PFSK-1 (cell line): ENCODE measurements around the gene CASP9.

Experiments
- POLR2AphosphoS5 ChIP-seq: IDR thresholded peaks from 2 replicates; pipeline ENCODE4 v1.6.1; 2012; ENCODE audit warnings: low read depth, mild to moderate bottlenecking, control low read depth, low read length, moderate library complexity
- TAF1 ChIP-seq: IDR thresholded peaks from 2 replicates; pipeline ENCODE4 v1.6.1; 2012; ENCODE audit warnings: low read length, control low read depth, borderline replicate concordance; ENCODE audit not compliant: insufficient read depth

- TF ChIP-seq POLR2AphosphoS5 (no peak), TAF1 (no peak)
Observed at GRCh38 chr1:15454256-15454655, 69.8 kb downstream of the CASP9 start.
